Measurements from ENCODE around the gene CYFIP2.
"Not testable (repeated sequence)": the region's sequence is repeated elsewhere in the genome, so short reads cannot be mapped to it uniquely, and the experiment has no call there.

Gene CYFIP2

GRCh38 chr5:157429920-157430319 lies 164.0 kb downstream of the CYFIP2 start:
- H3K4me3 ChIP-seq (ENCODE audit: low read depth, low read length); H3K18ac ChIP-seq (ENCODE audit: low read length); H4K91ac ChIP-seq (ENCODE audit: low read depth, low read length); H3K79me2 ChIP-seq (ENCODE audit: control insufficient read depth, insufficient read depth, low read length, poor library complexity); H2BK12ac ChIP-seq (ENCODE audit: low read length); H3K14ac ChIP-seq (ENCODE audit: low read length); H4K12ac ChIP-seq (ENCODE audit: low read depth, low read length); DNase-seq; H3K4me1 ChIP-seq (ENCODE audit: control insufficient read depth in 1 of 2, insufficient read depth in 2 of 2, low read length in 2 of 2); H3K27me3 ChIP-seq (ENCODE audit: insufficient read depth, low read length); H3K4me2 ChIP-seq (ENCODE audit: low read length); H3K9me3 ChIP-seq (ENCODE audit: insufficient read depth, low read depth, low read length); H3K36me3 ChIP-seq (ENCODE audit: control insufficient read depth in 1 of 2, insufficient read depth in 2 of 2, low read length in 2 of 2); H3K23ac ChIP-seq (ENCODE audit: low read length); H4K8ac ChIP-seq (ENCODE audit: low read depth, low read length); H2BK120ac ChIP-seq (ENCODE audit: insufficient read depth, low read length, poor library complexity); H2AFZ ChIP-seq (ENCODE audit: insufficient read depth, low read length, poor library complexity); H2AK5ac ChIP-seq (ENCODE audit: low read length); H2BK5ac ChIP-seq (ENCODE audit: low read depth, low read length, poor library complexity); H3K79me1 ChIP-seq (ENCODE audit: low read length); H3K27ac ChIP-seq (ENCODE audit: low read depth, low read length); H3K9ac ChIP-seq (ENCODE audit: low read length); H3K4ac ChIP-seq (ENCODE audit: low read depth, low read length): not testable (repeated sequence)
- no CpG with 5 or more reads among the region's 5 CpGs for WGBS (ENCODE audit: extremely low coverage, insufficient coverage, insufficient read length)

GRCh38 chr5:157431544-157432200 lies 165.7 kb downstream of the CYFIP2 start:
- Histone ChIP-seq H3K23ac (ENCODE audit: low read length) (no peak overlapping the region), H3K4me1 (ENCODE audit: control insufficient read depth in 1 of 2, insufficient read depth in 2 of 2, low read length in 2 of 2) (no peaks in the 10 kb centered on the region), H3K9ac (ENCODE audit: low read length) (no peak overlapping the region), H3K4ac (ENCODE audit: low read depth, low read length) (no peak overlapping the region), H3K4me3 (ENCODE audit: low read depth, low read length) (no peak overlapping the region), H4K91ac (ENCODE audit: low read depth, low read length) (peak overlapping the region; percentile 68), H2AFZ (ENCODE audit: insufficient read depth, low read length, poor library complexity) (no peak overlapping the region), H4K8ac (ENCODE audit: low read depth, low read length) (no peak overlapping the region), H3K27ac (ENCODE audit: low read depth, low read length) (peak overlapping the region; percentile 25), H3K79me1 (ENCODE audit: low read length) (no peaks in the 10 kb centered on the region), H3K27me3 (ENCODE audit: insufficient read depth, low read length) (no peaks in the 10 kb centered on the region), H3K79me2 (ENCODE audit: control insufficient read depth, insufficient read depth, low read length, poor library complexity) (no peaks in the 10 kb centered on the region), H3K18ac (ENCODE audit: low read length) (no peak overlapping the region), H3K4me2 (ENCODE audit: low read length) (no peak overlapping the region), H2AK5ac (ENCODE audit: low read length) (peak overlapping the region; percentile 79), H3K9me3 (ENCODE audit: insufficient read depth, low read depth, low read length) (peaks cover 2% of the 10 kb centered on the region), H3K36me3 (ENCODE audit: control insufficient read depth in 1 of 2, insufficient read depth in 2 of 2, low read length in 2 of 2) (no peaks in the 10 kb centered on the region), H3K14ac (ENCODE audit: low read length) (peak overlapping the region; percentile 20), H2BK12ac (ENCODE audit: low read length) (peak overlapping the region; percentile 89), H2BK5ac (ENCODE audit: low read depth, low read length, poor library complexity) (peak overlapping the region; percentile 56), H4K12ac (ENCODE audit: low read depth, low read length) (no peak overlapping the region), H2BK120ac (ENCODE audit: insufficient read depth, low read length, poor library complexity) (no peak overlapping the region)
- DNase-seq = peak; percentile 4 to 56
- no CpG with 5 or more reads among the region's 4 CpGs for WGBS (ENCODE audit: extremely low coverage, insufficient coverage, insufficient read length)

GRCh38 chr5:157434096-157434495 lies 168.2 kb downstream of the CYFIP2 start:
- Histone ChIP-seq H3K4ac (ENCODE audit: low read depth, low read length) (no peak overlapping the region), H2BK120ac (ENCODE audit: insufficient read depth, low read length, poor library complexity) (no peak overlapping the region), H3K23ac (ENCODE audit: low read length) (no peak overlapping the region), H3K9me3 (ENCODE audit: insufficient read depth, low read depth, low read length) (peaks cover 2% of the 10 kb centered on the region), H3K18ac (ENCODE audit: low read length) (no peak overlapping the region), H2BK12ac (ENCODE audit: low read length) (no peak overlapping the region), H3K14ac (ENCODE audit: low read length) (no peak overlapping the region), H4K8ac (ENCODE audit: low read depth, low read length) (no peak overlapping the region), H2BK5ac (ENCODE audit: low read depth, low read length, poor library complexity) (no peak overlapping the region), H3K79me2 (ENCODE audit: control insufficient read depth, insufficient read depth, low read length, poor library complexity) (no peaks in the 10 kb centered on the region), H3K4me2 (ENCODE audit: low read length) (no peak overlapping the region), H3K36me3 (ENCODE audit: control insufficient read depth in 1 of 2, insufficient read depth in 2 of 2, low read length in 2 of 2) (no peaks in the 10 kb centered on the region), H2AK5ac (ENCODE audit: low read length) (no peak overlapping the region), H3K9ac (ENCODE audit: low read length) (no peak overlapping the region), H3K4me3 (ENCODE audit: low read depth, low read length) (no peak overlapping the region), H3K79me1 (ENCODE audit: low read length) (no peaks in the 10 kb centered on the region), H3K27me3 (ENCODE audit: insufficient read depth, low read length) (no peaks in the 10 kb centered on the region), H2AFZ (ENCODE audit: insufficient read depth, low read length, poor library complexity) (no peak overlapping the region), H3K27ac (ENCODE audit: low read depth, low read length) (no peak overlapping the region), H4K91ac (ENCODE audit: low read depth, low read length) (no peak overlapping the region), H3K4me1 (ENCODE audit: control insufficient read depth in 1 of 2, insufficient read depth in 2 of 2, low read length in 2 of 2) (no peaks in the 10 kb centered on the region), H4K12ac (ENCODE audit: low read depth, low read length) (no peak overlapping the region)
- WGBS (ENCODE audit: extremely low coverage, insufficient coverage, insufficient read length) = no CpG with 5 or more reads among the region's 4 CpGs
- DNase-seq = no peak

- Histone ChIP-seq H3K4me2 (ENCODE audit: low read length) (no peak overlapping the region), H4K12ac (ENCODE audit: low read depth, low read length) (no peak overlapping the region), H3K79me1 (ENCODE audit: low read length) (peaks cover 2% of the 10 kb centered on the region), H4K8ac (ENCODE audit: low read depth, low read length) (no peak overlapping the region), H3K14ac (ENCODE audit: low read length) (no peak overlapping the region), H2BK120ac (ENCODE audit: insufficient read depth, low read length, poor library complexity) (no peak overlapping the region), H3K4ac (ENCODE audit: low read depth, low read length) (no peak overlapping the region), H3K27ac (ENCODE audit: low read depth, low read length) (no peak overlapping the region), H3K36me3 (ENCODE audit: control insufficient read depth in 1 of 2, insufficient read depth in 2 of 2, low read length in 2 of 2) (no peaks in the 10 kb centered on the region), H3K9ac (ENCODE audit: low read length) (no peak overlapping the region), H2BK5ac (ENCODE audit: low read depth, low read length, poor library complexity) (no peak overlapping the region), H2AK5ac (ENCODE audit: low read length) (no peak overlapping the region), H3K79me2 (ENCODE audit: control insufficient read depth, insufficient read depth, low read length, poor library complexity) (no peaks in the 10 kb centered on the region), H3K4me3 (ENCODE audit: low read depth, low read length) (no peak overlapping the region), H2BK12ac (ENCODE audit: low read length) (peak overlapping the region; percentile 60), H3K18ac (ENCODE audit: low read length) (no peak overlapping the region), H3K9me3 (ENCODE audit: insufficient read depth, low read depth, low read length) (no peaks in the 10 kb centered on the region), H3K27me3 (ENCODE audit: insufficient read depth, low read length) (no peaks in the 10 kb centered on the region), H3K23ac (ENCODE audit: low read length) (no peak overlapping the region), H3K4me1 (ENCODE audit: control insufficient read depth in 1 of 2, insufficient read depth in 2 of 2, low read length in 2 of 2) (peaks cover 9 to 11% of the 10 kb centered on the region in 2 experiments), H2AFZ (ENCODE audit: insufficient read depth, low read length, poor library complexity) (no peak overlapping the region), H4K91ac (ENCODE audit: low read depth, low read length) (no peak overlapping the region)
- no CpG with 5 or more reads among the region's 7 CpGs for WGBS (ENCODE audit: extremely low coverage, insufficient coverage, insufficient read length)
- DNase-seq = no peak
Measured at GRCh38 chr5:157443041-157443549, 177.2 kb downstream of the CYFIP2 start.
